IMR-90 (cell line): Measurements from ENCODE around the gene CEP63. TPM values are rescaled to one million over a fixed set of nuclear protein-coding genes. Genes with fewer than 3 reads are reported as not detected.

ENCODE experiments used
- ATAC-seq: fragments of 200-7000 bp; cut with Tn5 transposase; 2 replicates; pipeline ENCODE4 v1.9.1; 2020; ENCODE audit warnings: low read depth, mild to moderate bottlenecking, moderate library complexity
- BruUV-seq: library from RNA; stranded (reverse); fragments of 400-500 nt; replicated peaks from 2 replicates; lab custom pipeline; 2021; lab: Mats Ljungman, UMichigan
- CTCF ChIA-PET: fragments of 300-600 bp; formaldehyde crosslinking; extraction: SDS; loops from one replicate; lab custom pipeline; 2021; ENCODE audit warnings: antibody characterized with exemption; lab: Yijun Ruan, JAX
- POLR2A ChIA-PET: fragments of 300-600 bp; sonication (Branson Sonifier 250); formaldehyde crosslinking; loops from one replicate; lab custom pipeline; 2022; ENCODE audit warnings: antibody characterized with exemption; ENCODE audit not compliant: unreplicated experiment; lab: Charles Lee
- DNase-seq: peaks from one replicate; pipeline ENCODE4 v3.0.0; 2013
- H2AFZ ChIP-seq: replicated peaks from 2 replicates; pipeline ENCODE3; 2013; ENCODE audit warnings: low read length, mild to moderate bottlenecking; ENCODE audit not compliant: poor library complexity
- H2AK5ac ChIP-seq: 2 replicates; pipeline ENCODE4 v1.6.1; 2013; ENCODE audit warnings: low read depth, low read length, inconsistent platforms
- H2AK9ac ChIP-seq: replicated peaks from 2 replicates; pipeline ENCODE3; 2013; ENCODE audit warnings: mild to moderate bottlenecking, low read depth, low read length, moderate library complexity; ENCODE audit not compliant: poor library complexity
- H2BK120ac ChIP-seq: 2 replicates; pipeline ENCODE4 v1.6.1; 2013; ENCODE audit warnings: low read depth, low read length, inconsistent platforms
- H2BK15ac ChIP-seq: 3 replicates; pipeline ENCODE4 v1.6.1; 2013; ENCODE audit warnings: low read depth, low read length, inconsistent platforms
- H2BK20ac ChIP-seq: 2 replicates; pipeline ENCODE4 v1.6.1; 2013; ENCODE audit warnings: low read depth, mild to moderate bottlenecking, inconsistent platforms, low read length, moderate library complexity
- H2BK5ac ChIP-seq: 2 replicates; pipeline ENCODE4 v1.6.1; 2013; ENCODE audit warnings: mild to moderate bottlenecking, low read depth, low read length, inconsistent platforms; ENCODE audit not compliant: poor library complexity, severe bottlenecking
- H3K14ac ChIP-seq: replicated peaks from 2 replicates; pipeline ENCODE4 v1.6.1; 2013; ENCODE audit warnings: low read depth, low read length, inconsistent platforms
- H3K18ac ChIP-seq: 2 replicates; pipeline ENCODE4 v1.6.1; 2013; ENCODE audit warnings: low read depth, low read length, control low read depth
- H3K23ac ChIP-seq: 2 replicates; pipeline ENCODE4 v1.6.1; 2013; ENCODE audit warnings: low read depth, low read length, inconsistent platforms
- H3K27ac ChIP-seq: 2 replicates; pipeline ENCODE4 v1.5.1; 2013; ENCODE audit warnings: mild to moderate bottlenecking, control low read depth, low read length; ENCODE audit not compliant: insufficient read depth
- H3K27me3 ChIP-seq: 2 replicates; pipeline ENCODE4 v1.6.1; 2013; ENCODE audit warnings: low read length; ENCODE audit not compliant: control insufficient read depth, insufficient read depth
- H3K36me3 ChIP-seq: 2 replicates; pipeline ENCODE4 v1.6.1; 2013; ENCODE audit warnings: low read length, mixed read lengths; ENCODE audit not compliant: control insufficient read depth, insufficient read depth
- H3K4ac ChIP-seq: 2 replicates; pipeline ENCODE4 v1.6.1; 2013; ENCODE audit warnings: low read depth, low read length, inconsistent platforms
- H3K4me1 ChIP-seq: 2 replicates; pipeline ENCODE4 v1.6.1; 2013; ENCODE audit warnings: low read length, mixed read lengths; ENCODE audit not compliant: control insufficient read depth, insufficient read depth
- H3K4me2 ChIP-seq: 2 replicates; pipeline ENCODE4 v1.6.1; 2013; ENCODE audit warnings: low read depth, mild to moderate bottlenecking, control low read depth, low read length, moderate library complexity
- H3K4me3 ChIP-seq: 2 replicates; pipeline ENCODE4 v1.5.1; 2013; ENCODE audit warnings: low read depth, mild to moderate bottlenecking, control low read depth, low read length, moderate library complexity; ENCODE audit not compliant: insufficient read depth
- H3K56ac ChIP-seq: 2 replicates; pipeline ENCODE4 v1.6.1; 2013; ENCODE audit warnings: low read length, inconsistent platforms; ENCODE audit not compliant: insufficient read depth; ENCODE audit errors: extremely low read depth
- H3K79me1 ChIP-seq, 2 experiments: 2 replicates each; pipeline ENCODE4 v1.6.1; 2013; ENCODE audit warnings: low read length in 2 of 2, inconsistent platforms in 1 of 2, low read depth in 1 of 2
- H3K9ac ChIP-seq: 2 replicates; pipeline ENCODE4 v1.6.1; 2013; ENCODE audit warnings: low read depth, low read length, control low read depth
- H3K9me1 ChIP-seq: 2 replicates; pipeline ENCODE4 v1.6.1; 2013; ENCODE audit warnings: low read length, inconsistent platforms; ENCODE audit not compliant: insufficient read depth
- H3K9me3 ChIP-seq: 2 replicates; pipeline ENCODE4 v1.6.1; 2013; ENCODE audit warnings: low read length; ENCODE audit not compliant: control insufficient read depth, insufficient read depth
- H4K20me1 ChIP-seq: 2 replicates; pipeline ENCODE4 v1.6.1; 2013; ENCODE audit warnings: low read length, inconsistent platforms; ENCODE audit not compliant: insufficient read depth
- H4K5ac ChIP-seq: 2 replicates; pipeline ENCODE4 v1.6.1; 2013; ENCODE audit warnings: mild to moderate bottlenecking, low read depth, low read length, control low read depth
- H4K8ac ChIP-seq, 2 experiments: 2 replicates each; pipeline ENCODE4 v1.6.1; 2013; ENCODE audit warnings: low read depth in 2 of 2, low read length in 2 of 2, control low read depth in 1 of 2, inconsistent platforms in 1 of 2
- H4K91ac ChIP-seq: 2 replicates; pipeline ENCODE4 v1.6.1; 2013; ENCODE audit warnings: low read depth, low read length, inconsistent platforms; ENCODE audit not compliant: insufficient read depth
- BHLHE40 ChIP-seq: fragments of 150-350 bp; IDR thresholded peaks from 2 replicates; pipeline ENCODE4 v1.6.1; 2016; ENCODE audit warnings: mild to moderate bottlenecking, low read depth, low read length
- CEBPB ChIP-seq: IDR thresholded peaks from 2 replicates; pipeline ENCODE4 v1.6.1; 2012; ENCODE audit warnings: low read depth, low read length, improper control_type of control experiment
- CHD1 ChIP-seq: IDR thresholded peaks from 2 replicates; pipeline ENCODE4 v1.6.1; 2012; ENCODE audit warnings: low read depth, low read length, improper control_type of control experiment
- FOS ChIP-seq: fragments of 150-350 bp; IDR thresholded peaks from 2 replicates; pipeline ENCODE4 v1.6.1; 2016; ENCODE audit warnings: low read depth, low read length
- MAFK ChIP-seq: IDR thresholded peaks from 2 replicates; pipeline ENCODE4 v1.6.1; 2012; ENCODE audit warnings: low read depth, low read length, improper control_type of control experiment
- MAZ ChIP-seq: IDR thresholded peaks from 2 replicates; pipeline ENCODE4 v1.6.1; 2012; ENCODE audit warnings: low read depth, mild to moderate bottlenecking, low read length, improper control_type of control experiment, moderate library complexity, borderline replicate concordance
- MXI1 ChIP-seq: IDR thresholded peaks from 2 replicates; pipeline ENCODE4 v1.6.1; 2012; ENCODE audit warnings: low read depth, mild to moderate bottlenecking, low read length, moderate library complexity, borderline replicate concordance
- NFE2L2 ChIP-seq: fragments of 150-350 bp; IDR thresholded peaks from 2 replicates; pipeline ENCODE4 v1.6.1; 2016; ENCODE audit warnings: low read depth, mild to moderate bottlenecking, low read length
- POLR2A ChIP-seq: IDR thresholded peaks from 2 replicates; pipeline ENCODE4 v1.6.1; 2012; ENCODE audit warnings: mild to moderate bottlenecking, low read depth, low read length
- RAD21 ChIP-seq: IDR thresholded peaks from 2 replicates; pipeline ENCODE4 v1.6.1; 2012; ENCODE audit warnings: low read length, improper control_type of control experiment
- RCOR1 ChIP-seq: IDR thresholded peaks from 2 replicates; pipeline ENCODE4 v1.6.1; 2012; ENCODE audit warnings: mild to moderate bottlenecking, low read length, improper control_type of control experiment; ENCODE audit not compliant: insufficient replicate concordance
- RFX5 ChIP-seq: IDR thresholded peaks from 2 replicates; pipeline ENCODE4 v1.8.0; 2012; ENCODE audit warnings: low read depth, mild to moderate bottlenecking, low read length, moderate library complexity
- SMC3 ChIP-seq: fragments of 150-350 bp; IDR thresholded peaks from 2 replicates; pipeline ENCODE4 v1.6.1; 2016; ENCODE audit warnings: low read depth, mild to moderate bottlenecking, antibody characterized with exemption, low read length, moderate library complexity
- WGBS, 2 experiments: methylation state at CpG; one replicate each; pipeline versions ENCODE4 v1.1.5 to v1.1.7; 2013; ENCODE audit warnings: missing lambda C conversion rate in 2 of 2; ENCODE audit not compliant: insufficient read length in 1 of 2; ENCODE audit errors: extremely low coverage in 2 of 2; 5-methylcytosine and 5-hydroxymethylcytosine counted together
- dilution Hi-C: fragments of 300-500 bp; cut with HindIII; formaldehyde crosslinking; loops from one replicate; pipeline ENCODE4 v1.14.3; 2018; ENCODE audit warnings: low sequenced_read_pairs; ENCODE audit not compliant: unreplicated experiment
- in situ Hi-C: fragments of 300-500 bp; cut with MboI; formaldehyde crosslinking; loops from 3 replicates; pipeline ENCODE4 v1.14.3; 2019; ENCODE audit warnings: low sequenced_read_pairs, inconsistent platforms, mixed read lengths
- intact Hi-C: fragments of 100-400 bp; cut with micrococcal nuclease; formaldehyde crosslinking; loops from 2 replicates; pipeline ENCODE4 v1.10.0; 2022
- polyA plus RNA-seq, 3 experiments: library from polyadenylated mRNA; depleted of rRNA; stranded (reverse); fragments of >200 nt; gene quantifications; 2 replicates each; pipeline ENCODE4 v1.2.3, GENCODE V29; 2012; ENCODE audit warnings: low replicate concordance in 1 of 3
- total RNA-seq: library from RNA; depleted of rRNA; stranded (reverse); fragments of >200 nt; gene quantifications from 2 replicates; pipeline ENCODE4 v1.2.3, GENCODE V29; 2012
- TF ChIP-seq, protein P1 (sequence below): fragments of 150-350 bp; IDR thresholded peaks from 2 replicates; pipeline ENCODE4 v1.6.1; 2017; ENCODE audit warnings: mild to moderate bottlenecking, antibody characterized with exemption, low read length, low read depth
- TF ChIP-seq, protein P2 (sequence below): fragments of 150-350 bp; IDR thresholded peaks from 2 replicates; pipeline ENCODE4 v1.6.1; 2016; ENCODE audit warnings: low read depth, mild to moderate bottlenecking, low read length, moderate library complexity, borderline replicate concordance
- TF ChIP-seq, protein P3 (sequence below): conservative IDR thresholded peaks from 2 replicates; pipeline ENCODE4 v1.5.1; 2012; ENCODE audit warnings: mild to moderate bottlenecking, low read depth, low read length, improper control_type of control experiment

The CEP63 gene
- total and polyA plus RNA-seq, 2 of the 4 experiments (the other 2 are of a cell fraction), result 6.5 to 9.1 TPM

DNA sequence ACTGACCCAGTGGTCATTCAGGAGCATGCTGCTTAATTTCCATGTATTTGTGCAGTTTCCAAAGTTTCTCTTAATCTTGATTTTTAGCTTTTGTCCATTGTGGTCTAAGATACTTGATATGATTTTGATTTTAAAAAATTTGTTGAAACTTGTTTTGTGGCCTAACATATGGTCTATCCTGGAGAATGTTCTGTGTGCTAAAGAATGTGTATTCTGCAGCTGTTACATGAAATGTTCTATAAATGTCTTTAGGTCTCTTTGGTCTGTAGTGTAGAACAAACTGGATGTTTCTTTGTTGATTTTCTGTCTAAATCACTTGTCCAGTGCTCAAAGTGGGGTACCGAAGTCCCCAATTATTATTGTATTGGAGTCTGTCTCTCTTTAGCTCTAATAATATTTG is 17.4 kb downstream of the CEP63 start:
- H3K36me3 ChIP-seq, result no peaks in the 10 kb centered on the region; the same call in 1 of the 2 replicates
- 0 out of 2 replicates have a peak, but pooled peaks cover 2% of the 10 kb centered on the region for H3K9me1 ChIP-seq
- no peak overlapping the region for H2AK5ac ChIP-seq
- intact Hi-C loops (no loop called here), in situ Hi-C loops (no loop called here), dilution Hi-C loops (no loop called here)
- no peaks in the 10 kb centered on the region for H3K4me1 ChIP-seq
- DNase-seq (no peak), ATAC-seq (no peak; the same call in 1 of the 2 replicates)
- H4K20me1 ChIP-seq, result no peaks in the 10 kb centered on the region
- H2BK20ac ChIP-seq, result no peak overlapping the region
- no peak overlapping the region for H3K9ac ChIP-seq
- H3K4ac ChIP-seq, result no peak overlapping the region
- CTCF ChIA-PET, result no interaction called here
- H3K27ac ChIP-seq, result no peak overlapping the region
- H3K4me3 ChIP-seq, result no peak overlapping the region
- H3K56ac ChIP-seq, result no peak overlapping the region
- no peak overlapping the region for H4K8ac ChIP-seq
- no peak overlapping the region for H2AFZ ChIP-seq
- no peak overlapping the region for H3K4me2 ChIP-seq
- no peaks in the 10 kb centered on the region for H3K27me3 ChIP-seq
- no peak overlapping the region for H4K5ac ChIP-seq
- no peak overlapping the region for H2BK120ac ChIP-seq
- H4K91ac ChIP-seq, result no peak overlapping the region
- TF ChIP-seq CEBPB (no peak), CHD1 (no peak), RFX5 (no peak), POLR2A (no peak), MAZ (no peak), NFE2L2 (no peak), BHLHE40 (no peak), RAD21 (no peak), MXI1 (no peak), RCOR1 (no peak), FOS (no peak), SMC3 (no peak), MAFK (no peak)
- TF ChIP-seq, protein P1, sequence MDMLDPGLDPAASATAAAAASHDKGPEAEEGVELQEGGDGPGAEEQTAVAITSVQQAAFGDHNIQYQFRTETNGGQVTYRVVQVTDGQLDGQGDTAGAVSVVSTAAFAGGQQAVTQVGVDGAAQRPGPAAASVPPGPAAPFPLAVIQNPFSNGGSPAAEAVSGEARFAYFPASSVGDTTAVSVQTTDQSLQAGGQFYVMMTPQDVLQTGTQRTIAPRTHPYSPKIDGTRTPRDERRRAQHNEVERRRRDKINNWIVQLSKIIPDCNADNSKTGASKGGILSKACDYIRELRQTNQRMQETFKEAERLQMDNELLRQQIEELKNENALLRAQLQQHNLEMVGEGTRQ, result no peak
- TF ChIP-seq, protein P2, sequence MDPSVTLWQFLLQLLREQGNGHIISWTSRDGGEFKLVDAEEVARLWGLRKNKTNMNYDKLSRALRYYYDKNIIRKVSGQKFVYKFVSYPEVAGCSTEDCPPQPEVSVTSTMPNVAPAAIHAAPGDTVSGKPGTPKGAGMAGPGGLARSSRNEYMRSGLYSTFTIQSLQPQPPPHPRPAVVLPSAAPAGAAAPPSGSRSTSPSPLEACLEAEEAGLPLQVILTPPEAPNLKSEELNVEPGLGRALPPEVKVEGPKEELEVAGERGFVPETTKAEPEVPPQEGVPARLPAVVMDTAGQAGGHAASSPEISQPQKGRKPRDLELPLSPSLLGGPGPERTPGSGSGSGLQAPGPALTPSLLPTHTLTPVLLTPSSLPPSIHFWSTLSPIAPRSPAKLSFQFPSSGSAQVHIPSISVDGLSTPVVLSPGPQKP, result no peak
- TF ChIP-seq, protein P3, sequence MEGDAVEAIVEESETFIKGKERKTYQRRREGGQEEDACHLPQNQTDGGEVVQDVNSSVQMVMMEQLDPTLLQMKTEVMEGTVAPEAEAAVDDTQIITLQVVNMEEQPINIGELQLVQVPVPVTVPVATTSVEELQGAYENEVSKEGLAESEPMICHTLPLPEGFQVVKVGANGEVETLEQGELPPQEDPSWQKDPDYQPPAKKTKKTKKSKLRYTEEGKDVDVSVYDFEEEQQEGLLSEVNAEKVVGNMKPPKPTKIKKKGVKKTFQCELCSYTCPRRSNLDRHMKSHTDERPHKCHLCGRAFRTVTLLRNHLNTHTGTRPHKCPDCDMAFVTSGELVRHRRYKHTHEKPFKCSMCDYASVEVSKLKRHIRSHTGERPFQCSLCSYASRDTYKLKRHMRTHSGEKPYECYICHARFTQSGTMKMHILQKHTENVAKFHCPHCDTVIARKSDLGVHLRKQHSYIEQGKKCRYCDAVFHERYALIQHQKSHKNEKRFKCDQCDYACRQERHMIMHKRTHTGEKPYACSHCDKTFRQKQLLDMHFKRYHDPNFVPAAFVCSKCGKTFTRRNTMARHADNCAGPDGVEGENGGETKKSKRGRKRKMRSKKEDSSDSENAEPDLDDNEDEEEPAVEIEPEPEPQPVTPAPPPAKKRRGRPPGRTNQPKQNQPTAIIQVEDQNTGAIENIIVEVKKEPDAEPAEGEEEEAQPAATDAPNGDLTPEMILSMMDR, result no peak
- H3K79me1 ChIP-seq, result peaks cover 29 to 33% of the 10 kb centered on the region in 2 experiments
- H3K18ac ChIP-seq, result no peak overlapping the region
- H3K23ac ChIP-seq, result no peak overlapping the region
- H3K9me3 ChIP-seq, result no peaks in the 10 kb centered on the region
- WGBS, 2 experiments, result no CpG with 5 or more reads among the region's 1 CpG
- BruUV-seq, result no TSS peak
- no peak overlapping the region for H2BK15ac ChIP-seq
- POLR2A ChIA-PET, result no interaction called here
- no peak overlapping the region for H2BK5ac ChIP-seq
- H3K14ac ChIP-seq, result no peak overlapping the region
- no peak overlapping the region for H2AK9ac ChIP-seq
